HepG2 (cell line): ENCODE data around the gene METAP2.

Source experiments
- CTCF ChIP-seq: sonication (generic); formaldehyde crosslinking; IDR thresholded peaks from 2 replicates; pipeline ENCODE4 v1.5.0; 2020; ENCODE audit warnings: mild to moderate bottlenecking, missing genetic modification reagents, moderate library complexity
- POLR2A ChIP-seq, 2 experiments: IDR thresholded peaks; 2 replicates each; pipeline ENCODE4 v1.6.1; 2011; ENCODE audit warnings: low read depth in 2 of 2, low read length in 2 of 2, mild to moderate bottlenecking in 1 of 2, moderate library complexity in 1 of 2; ENCODE audit not compliant: insufficient read depth in 1 of 2
- POLR2AphosphoS5 ChIP-seq: IDR thresholded peaks from 2 replicates; pipeline ENCODE4 v1.6.1; 2012; ENCODE audit warnings: low read depth, low read length
- ZFP90 ChIP-seq: sonication (generic); formaldehyde crosslinking; IDR thresholded peaks from 2 replicates; pipeline ENCODE4 v1.8.0; 2022; ENCODE audit warnings: missing genetic modification reagents, mild to moderate bottlenecking, inconsistent platforms, borderline replicate concordance
- TF ChIP-seq, protein P1 (sequence below): sonication (generic); formaldehyde crosslinking; conservative IDR thresholded peaks from 2 replicates; pipeline ENCODE4 v1.4.0; 2020; ENCODE audit warnings: missing genetic modification reagents

DNA sequence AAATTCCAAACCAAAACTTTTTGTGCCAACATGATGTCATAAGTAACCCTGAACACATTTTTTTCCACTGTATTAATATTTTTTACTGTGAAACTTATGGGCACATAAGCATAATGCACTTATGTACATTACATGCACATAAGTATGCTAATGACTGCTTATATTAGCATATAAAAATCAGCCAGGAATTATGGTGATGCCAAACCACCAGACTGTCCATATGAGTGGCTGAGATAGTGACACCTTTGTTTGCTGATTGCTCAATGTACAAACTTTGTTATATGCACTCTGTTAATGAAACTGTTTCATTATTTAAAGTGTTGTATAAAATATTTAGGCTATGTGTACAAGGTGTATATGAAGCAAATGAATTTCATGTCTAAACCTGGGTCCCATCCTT lies 45.0 kb downstream of the METAP2 start:
- TF ChIP-seq, protein P1, sequence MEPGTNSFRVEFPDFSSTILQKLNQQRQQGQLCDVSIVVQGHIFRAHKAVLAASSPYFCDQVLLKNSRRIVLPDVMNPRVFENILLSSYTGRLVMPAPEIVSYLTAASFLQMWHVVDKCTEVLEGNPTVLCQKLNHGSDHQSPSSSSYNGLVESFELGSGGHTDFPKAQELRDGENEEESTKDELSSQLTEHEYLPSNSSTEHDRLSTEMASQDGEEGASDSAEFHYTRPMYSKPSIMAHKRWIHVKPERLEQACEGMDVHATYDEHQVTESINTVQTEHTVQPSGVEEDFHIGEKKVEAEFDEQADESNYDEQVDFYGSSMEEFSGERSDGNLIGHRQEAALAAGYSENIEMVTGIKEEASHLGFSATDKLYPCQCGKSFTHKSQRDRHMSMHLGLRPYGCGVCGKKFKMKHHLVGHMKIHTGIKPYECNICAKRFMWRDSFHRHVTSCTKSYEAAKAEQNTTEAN (CRISPR knock-in tag): no peak
- TF ChIP-seq CTCF (CRISPR knock-in tag) (no peak), POLR2A (IDR thresholded peaks at IDR 0.05; ENCODE audit: insufficient read depth in 1 of 2, low read depth in 2 of 2, low read length in 2 of 2) (no peak), POLR2AphosphoS5 (no peak), ZFP90 (CRISPR knock-in tag) (no peak)
